OCI-LY1 (cell line): Measurements from ENCODE around the gene LARP4B.

Source experiments
- H2AFZ ChIP-seq: fragments of 200-600 bp; sonication (generic), shearing (Covaris generic); 2 replicates; pipeline ENCODE4 v1.6.0; 2014; ENCODE audit warnings: antibody characterized with exemption, mild to moderate bottlenecking, low read length
- H3F3A ChIP-seq: fragments of 200-600 bp; sonication (generic), shearing (Covaris generic); 2 replicates; pipeline ENCODE4 v1.6.0; 2014; ENCODE audit warnings: mild to moderate bottlenecking, antibody characterized with exemption, low read length, moderate library complexity; ENCODE audit not compliant: insufficient read depth
- H3K27ac ChIP-seq: fragments of 200-600 bp; sonication (generic); 2 replicates; pipeline ENCODE4 v1.5.1; 2014; ENCODE audit warnings: low read length, mixed run types, mild to moderate bottlenecking, low read depth; ENCODE audit not compliant: poor library complexity, severe bottlenecking
- H3K27me3 ChIP-seq: fragments of 200-600 bp; sonication (generic); 2 replicates; pipeline ENCODE4 v1.6.0; 2014; ENCODE audit warnings: antibody characterized with exemption, mild to moderate bottlenecking, low read length, moderate library complexity; ENCODE audit not compliant: insufficient read depth
- H3K36me3 ChIP-seq: fragments of 200-600 bp; sonication (generic); 2 replicates; pipeline ENCODE4 v1.6.1; 2014; ENCODE audit warnings: mild to moderate bottlenecking, antibody characterized with exemption, low read length, moderate library complexity, mixed read lengths; ENCODE audit not compliant: insufficient read depth
- H3K4me1 ChIP-seq: fragments of 200-600 bp; sonication (generic); 2 replicates; pipeline ENCODE4 v1.5.1; 2014; ENCODE audit warnings: mild to moderate bottlenecking, low read length, moderate library complexity; ENCODE audit not compliant: insufficient read depth, severe bottlenecking
- H3K4me2 ChIP-seq: fragments of 200-600 bp; sonication (generic), shearing (Covaris generic); 2 replicates; pipeline ENCODE4 v1.6.1; 2014; ENCODE audit warnings: low read length
- H3K4me3 ChIP-seq: fragments of 200-600 bp; sonication (generic); 2 replicates; pipeline ENCODE4 v1.5.1; 2014; ENCODE audit warnings: low read length, low read depth, mild to moderate bottlenecking, mixed read lengths; ENCODE audit not compliant: poor library complexity, severe bottlenecking
- H3K79me2 ChIP-seq: fragments of 200-600 bp; shearing (Covaris generic); 2 replicates; pipeline ENCODE4 v1.6.1; 2016; ENCODE audit warnings: mixed run types, low read length, mixed read lengths; ENCODE audit not compliant: insufficient read depth
- H3K9ac ChIP-seq: fragments of 200-600 bp; sonication (generic), shearing (Covaris generic); 2 replicates; pipeline ENCODE4 v1.6.1; 2014; ENCODE audit warnings: mild to moderate bottlenecking, low read length, mixed read lengths
- H3K9me2 ChIP-seq: fragments of 200-600 bp; sonication (generic), shearing (Covaris generic); 2 replicates; pipeline ENCODE4 v1.6.1; 2014; ENCODE audit warnings: low read depth, mild to moderate bottlenecking, low read length, mixed read lengths
- H3K9me3 ChIP-seq: fragments of 200-600 bp; shearing (Covaris generic); 2 replicates; pipeline ENCODE4 v1.6.1; 2014; ENCODE audit warnings: low read length, mixed read lengths
- H4K20me1 ChIP-seq: fragments of 200-600 bp; sonication (generic), shearing (Covaris generic); 2 replicates; pipeline ENCODE4 v1.6.0; 2016; ENCODE audit warnings: mild to moderate bottlenecking, low read length; ENCODE audit not compliant: insufficient read depth
- EZH2 ChIP-seq: fragments of 200-600 bp; sonication (generic), shearing (Covaris generic); IDR thresholded peaks from 2 replicates; pipeline ENCODE4 v1.8.0; 2017; ENCODE audit warnings: borderline replicate concordance, mixed run types, mild to moderate bottlenecking, antibody characterized with exemption, low read length, moderate library complexity, mixed read lengths
- TF ChIP-seq, protein P1 (sequence below): fragments of 200-600 bp; sonication (generic), shearing (Covaris generic); IDR thresholded peaks from 2 replicates; pipeline ENCODE4 v1.5.1; 2017; ENCODE audit warnings: mild to moderate bottlenecking, antibody characterized with exemption, low read length, moderate library complexity, mixed read lengths

LARP4B gene

DNA sequence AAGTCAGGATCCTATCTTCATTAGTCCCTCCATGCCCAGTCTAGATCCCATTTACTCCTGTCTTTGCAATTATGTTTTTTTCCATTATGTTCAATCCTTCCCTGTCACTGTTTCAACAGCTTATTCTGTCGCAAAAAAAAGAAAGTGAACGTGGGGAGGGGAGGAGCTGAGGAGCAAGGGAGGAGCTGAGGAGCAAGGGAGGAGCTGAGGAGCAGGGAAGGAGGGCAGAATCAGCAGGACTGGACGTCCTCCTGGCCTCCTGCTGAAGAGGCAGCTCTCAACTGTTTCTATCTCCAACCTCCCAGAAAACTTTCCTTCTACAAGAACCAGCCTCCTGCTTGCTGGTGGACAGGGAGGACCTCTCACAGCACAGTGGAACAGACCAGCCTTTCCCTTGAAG is 26.0 kb downstream of the LARP4B start:
- Histone ChIP-seq H3F3A (no peaks in the 10 kb centered on the region), H3K79me2 (peaks cover 55% of the 10 kb centered on the region)

DNA sequence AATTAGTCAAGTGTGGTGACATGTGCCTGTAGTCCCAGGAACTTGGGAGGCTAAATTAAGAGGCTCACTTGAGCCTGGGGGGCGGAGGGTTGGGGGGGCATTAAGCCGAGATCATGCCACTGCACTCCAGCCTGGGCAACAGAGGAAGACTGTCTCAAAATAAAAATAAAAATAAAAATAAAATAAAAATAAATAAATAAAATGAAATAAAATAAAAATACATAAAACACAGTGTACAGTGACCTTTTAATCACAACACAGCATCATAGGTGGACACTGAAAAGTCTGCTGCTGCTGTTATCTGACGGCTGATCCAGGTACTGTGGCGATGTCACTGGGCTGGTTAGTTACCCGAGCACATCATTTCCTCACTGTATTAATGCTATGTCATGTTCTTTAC is 27.1 kb downstream of the LARP4B start:
- Histone ChIP-seq H2AFZ (no peak overlapping the region), H3K27ac (no peak overlapping the region), H3K9me3 (no peaks in the 10 kb centered on the region), H3K36me3 (peaks cover 64% of the 10 kb centered on the region), H3K4me1 (no peaks in the 10 kb centered on the region), H3F3A (no peaks in the 10 kb centered on the region; the same call in 1 of the 2 replicates), H3K4me3 (no peak overlapping the region), H4K20me1 (no peaks in the 10 kb centered on the region), H3K9me2 (no peaks in the 10 kb centered on the region), H3K27me3 (no peaks in the 10 kb centered on the region), H3K79me2 (peaks cover 62% of the 10 kb centered on the region), H3K9ac (no peak overlapping the region), H3K4me2 (no peak overlapping the region)
- TF ChIP-seq EZH2 = no peak
- TF ChIP-seq, protein P1, sequence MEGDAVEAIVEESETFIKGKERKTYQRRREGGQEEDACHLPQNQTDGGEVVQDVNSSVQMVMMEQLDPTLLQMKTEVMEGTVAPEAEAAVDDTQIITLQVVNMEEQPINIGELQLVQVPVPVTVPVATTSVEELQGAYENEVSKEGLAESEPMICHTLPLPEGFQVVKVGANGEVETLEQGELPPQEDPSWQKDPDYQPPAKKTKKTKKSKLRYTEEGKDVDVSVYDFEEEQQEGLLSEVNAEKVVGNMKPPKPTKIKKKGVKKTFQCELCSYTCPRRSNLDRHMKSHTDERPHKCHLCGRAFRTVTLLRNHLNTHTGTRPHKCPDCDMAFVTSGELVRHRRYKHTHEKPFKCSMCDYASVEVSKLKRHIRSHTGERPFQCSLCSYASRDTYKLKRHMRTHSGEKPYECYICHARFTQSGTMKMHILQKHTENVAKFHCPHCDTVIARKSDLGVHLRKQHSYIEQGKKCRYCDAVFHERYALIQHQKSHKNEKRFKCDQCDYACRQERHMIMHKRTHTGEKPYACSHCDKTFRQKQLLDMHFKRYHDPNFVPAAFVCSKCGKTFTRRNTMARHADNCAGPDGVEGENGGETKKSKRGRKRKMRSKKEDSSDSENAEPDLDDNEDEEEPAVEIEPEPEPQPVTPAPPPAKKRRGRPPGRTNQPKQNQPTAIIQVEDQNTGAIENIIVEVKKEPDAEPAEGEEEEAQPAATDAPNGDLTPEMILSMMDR = no peak

More for the DNA sequence above, 26.0 kb downstream of the LARP4B start:
- Histone ChIP-seq H3K4me1 (no peaks in the 10 kb centered on the region), H4K20me1 (no peaks in the 10 kb centered on the region), H2AFZ (no peak overlapping the region), H3K27ac (no peak overlapping the region), H3K9ac (no peak overlapping the region), H3K36me3 (peaks cover 67% of the 10 kb centered on the region), H3K27me3 (no peaks in the 10 kb centered on the region), H3K9me2 (no peaks in the 10 kb centered on the region), H3K9me3 (no peaks in the 10 kb centered on the region), H3K4me2 (no peak overlapping the region), H3K4me3 (no peak overlapping the region)
- no peak for TF ChIP-seq EZH2
- TF ChIP-seq, protein P1 = no peak

DNA sequence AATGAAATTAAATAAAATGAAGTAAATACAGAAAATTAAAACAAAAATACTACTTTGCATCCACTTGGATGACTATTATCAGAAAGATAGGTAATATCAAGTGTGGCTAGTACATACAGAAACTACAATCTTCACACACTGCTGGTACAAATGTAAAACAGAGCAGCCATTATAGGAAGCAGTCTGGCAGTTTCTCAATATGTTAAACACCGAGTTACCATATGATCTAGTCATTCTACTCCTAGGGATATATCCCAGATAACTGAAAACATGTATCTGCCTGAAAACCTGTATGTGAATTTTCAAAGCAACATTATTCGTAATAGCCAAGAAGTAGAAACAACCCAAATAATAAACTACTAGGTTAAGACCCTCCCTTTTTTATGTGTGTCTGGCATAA is 33.4 kb downstream of the LARP4B start:
- H3K27ac ChIP-seq = no peak overlapping the region
- no peaks in the 10 kb centered on the region; the same call in 1 of the 2 replicates for H3F3A ChIP-seq
- no peak overlapping the region for H3K4me3 ChIP-seq
- TF ChIP-seq, protein P1 = no peak
- TF ChIP-seq EZH2 = no peak
- H3K9me3 ChIP-seq = no peaks in the 10 kb centered on the region
- H2AFZ ChIP-seq = no peak overlapping the region
- H3K36me3 ChIP-seq = peaks cover 32% of the 10 kb centered on the region; the same call in 1 of the 2 replicates
- no peak overlapping the region for H3K4me2 ChIP-seq
- no peak overlapping the region for H3K9ac ChIP-seq
- no peaks in the 10 kb centered on the region for H3K27me3 ChIP-seq
- H4K20me1 ChIP-seq = no peaks in the 10 kb centered on the region
- H3K4me1 ChIP-seq = no peaks in the 10 kb centered on the region
- H3K9me2 ChIP-seq = no peaks in the 10 kb centered on the region
- H3K79me2 ChIP-seq = peaks cover 85% of the 10 kb centered on the region
